NT2/D1 (cell line): ENCODE data around the gene LY6G5B.

Experiments used
- YY1 ChIP-seq: IDR thresholded peaks from 2 replicates; pipeline ENCODE4 v1.6.1; 2011; ENCODE audit not compliant: insufficient read length, insufficient read depth
- ZNF274 ChIP-seq: IDR thresholded peaks from 2 replicates; pipeline ENCODE4 v1.6.1; 2011; ENCODE audit warnings: mild to moderate bottlenecking, low read depth, low read length

DNA sequence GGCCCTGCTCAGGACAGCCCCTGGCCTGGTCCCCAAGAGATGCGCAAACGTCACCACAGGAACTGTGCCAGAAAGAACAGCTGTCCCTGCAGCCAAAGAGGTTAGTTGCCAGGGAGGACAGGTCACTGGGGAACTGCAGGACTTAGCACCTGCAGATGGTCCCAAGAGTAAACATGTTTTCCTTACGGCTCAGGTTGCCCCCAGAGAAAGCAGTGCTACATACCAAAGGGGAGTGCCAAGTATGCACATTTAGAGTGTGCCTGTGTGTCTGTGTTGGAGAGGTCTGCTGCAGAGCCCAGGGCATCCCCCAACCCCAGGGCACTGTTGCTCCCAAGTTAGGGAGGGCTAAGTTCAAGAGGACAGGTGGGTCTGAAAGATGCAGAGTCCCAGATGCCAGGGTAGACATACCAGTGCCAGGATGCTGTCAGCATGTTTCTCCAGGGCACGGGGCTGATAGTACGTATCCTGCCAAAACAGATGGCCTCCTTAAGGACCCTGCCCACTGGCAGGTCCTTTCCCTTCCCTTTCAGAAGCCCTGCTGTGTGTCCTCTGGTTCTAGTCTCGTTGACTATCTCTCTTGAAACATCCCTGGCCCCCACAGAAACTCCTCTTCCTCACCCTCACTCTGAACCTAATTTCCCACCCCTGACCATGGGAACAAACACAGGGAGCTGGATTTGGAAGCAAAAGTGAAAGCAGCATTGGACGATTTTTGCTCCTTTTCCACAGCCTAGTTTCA is 32.1 kb downstream of the LY6G5B start:
- TF ChIP-seq YY1 (no peak), ZNF274 (no peak)
